Choroid plexus epithelial cell (primary cell): ENCODE measurements around the gene NIM1K.
A peak's percentile ranks its signal among the peaks of the same experiment; 100 is the strongest.

Experiments
- DNase-seq: peaks from one replicate; pipeline ENCODE4 v3.0.0-alpha.2; 2010; ENCODE audit warnings: low read depth
- H3K4me3 ChIP-seq: 2 replicates; pipeline ENCODE4 v1.5.1; 2011; ENCODE audit warnings: low read depth, mild to moderate bottlenecking, control low read depth, low read length, moderate library complexity
- TF ChIP-seq, protein P1 (sequence below): conservative IDR thresholded peaks from 2 replicates; pipeline ENCODE4 v1.5.1; 2011; ENCODE audit warnings: low read depth, mild to moderate bottlenecking, control low read depth, inconsistent platforms, low read length, moderate library complexity

Gene NIM1K

DNA sequence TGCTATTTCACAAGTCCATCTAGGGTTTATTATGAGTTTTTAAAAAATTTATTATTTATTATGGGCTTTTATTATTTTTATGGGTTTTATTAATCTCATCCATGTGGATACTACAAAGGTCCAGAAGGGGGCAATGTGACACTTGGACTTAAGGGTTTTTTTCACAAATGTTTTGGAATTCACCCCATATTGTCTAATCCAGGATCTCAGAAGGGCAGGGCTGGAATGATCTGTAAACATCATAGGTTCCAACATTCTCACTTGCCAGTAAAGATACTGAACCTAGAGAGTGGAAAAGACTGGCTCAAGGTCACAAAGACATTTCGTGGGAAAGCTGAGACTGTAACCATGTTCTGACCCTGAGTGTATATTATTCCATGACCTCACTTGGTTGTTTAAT lies 35.6 kb downstream of the NIM1K start:
- H3K4me3 ChIP-seq = no peak overlapping the region
- DNase-seq = peak; percentile 87
- TF ChIP-seq, protein P1, sequence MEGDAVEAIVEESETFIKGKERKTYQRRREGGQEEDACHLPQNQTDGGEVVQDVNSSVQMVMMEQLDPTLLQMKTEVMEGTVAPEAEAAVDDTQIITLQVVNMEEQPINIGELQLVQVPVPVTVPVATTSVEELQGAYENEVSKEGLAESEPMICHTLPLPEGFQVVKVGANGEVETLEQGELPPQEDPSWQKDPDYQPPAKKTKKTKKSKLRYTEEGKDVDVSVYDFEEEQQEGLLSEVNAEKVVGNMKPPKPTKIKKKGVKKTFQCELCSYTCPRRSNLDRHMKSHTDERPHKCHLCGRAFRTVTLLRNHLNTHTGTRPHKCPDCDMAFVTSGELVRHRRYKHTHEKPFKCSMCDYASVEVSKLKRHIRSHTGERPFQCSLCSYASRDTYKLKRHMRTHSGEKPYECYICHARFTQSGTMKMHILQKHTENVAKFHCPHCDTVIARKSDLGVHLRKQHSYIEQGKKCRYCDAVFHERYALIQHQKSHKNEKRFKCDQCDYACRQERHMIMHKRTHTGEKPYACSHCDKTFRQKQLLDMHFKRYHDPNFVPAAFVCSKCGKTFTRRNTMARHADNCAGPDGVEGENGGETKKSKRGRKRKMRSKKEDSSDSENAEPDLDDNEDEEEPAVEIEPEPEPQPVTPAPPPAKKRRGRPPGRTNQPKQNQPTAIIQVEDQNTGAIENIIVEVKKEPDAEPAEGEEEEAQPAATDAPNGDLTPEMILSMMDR = peak; percentile 62

DNA sequence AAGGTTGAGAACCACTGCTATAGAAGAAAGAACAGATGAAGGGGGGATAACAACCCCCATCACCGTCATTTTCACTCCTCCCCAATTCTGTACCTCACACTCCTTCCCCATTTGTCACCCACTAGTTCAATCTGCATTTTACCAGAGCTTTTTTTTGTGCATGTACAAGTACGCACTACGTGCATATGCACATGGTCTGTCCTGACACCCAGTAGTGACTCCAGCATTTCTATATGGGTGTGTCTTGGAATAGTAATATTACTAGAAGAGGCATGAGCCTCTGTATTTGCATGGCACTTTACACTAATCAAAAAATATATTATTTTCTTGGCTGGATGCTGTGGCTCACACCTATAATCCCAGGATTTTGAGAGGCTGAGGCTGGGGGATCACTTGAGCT lies 38.7 kb downstream of the NIM1K start:
- TF ChIP-seq, protein P1 = no peak
- DNase-seq = no peak
- H3K4me3 ChIP-seq = no peak overlapping the region

DNA sequence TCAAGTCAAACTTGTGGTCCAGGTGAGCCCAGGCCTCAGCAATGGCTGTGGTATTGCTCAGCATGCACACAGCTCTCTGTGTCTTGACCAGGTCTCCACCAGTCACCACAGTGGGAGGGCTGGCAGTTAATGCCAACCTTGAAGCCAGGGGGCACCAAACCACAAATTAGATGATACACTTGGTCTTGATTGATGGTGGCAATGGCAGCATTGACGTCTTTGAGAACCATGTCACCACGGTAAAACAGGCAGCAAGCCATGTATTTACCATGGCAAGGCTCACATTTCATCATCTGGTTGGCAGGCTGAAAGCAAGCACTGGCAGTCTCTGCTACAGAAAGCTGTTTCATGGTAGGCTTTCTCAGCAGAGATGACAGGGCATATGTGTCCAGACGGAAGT lies 40.0 kb downstream of the NIM1K start:
- TF ChIP-seq, protein P1 = peak; percentile 46
- no peak overlapping the region for H3K4me3 ChIP-seq
- peak; percentile 17 for DNase-seq

DNA sequence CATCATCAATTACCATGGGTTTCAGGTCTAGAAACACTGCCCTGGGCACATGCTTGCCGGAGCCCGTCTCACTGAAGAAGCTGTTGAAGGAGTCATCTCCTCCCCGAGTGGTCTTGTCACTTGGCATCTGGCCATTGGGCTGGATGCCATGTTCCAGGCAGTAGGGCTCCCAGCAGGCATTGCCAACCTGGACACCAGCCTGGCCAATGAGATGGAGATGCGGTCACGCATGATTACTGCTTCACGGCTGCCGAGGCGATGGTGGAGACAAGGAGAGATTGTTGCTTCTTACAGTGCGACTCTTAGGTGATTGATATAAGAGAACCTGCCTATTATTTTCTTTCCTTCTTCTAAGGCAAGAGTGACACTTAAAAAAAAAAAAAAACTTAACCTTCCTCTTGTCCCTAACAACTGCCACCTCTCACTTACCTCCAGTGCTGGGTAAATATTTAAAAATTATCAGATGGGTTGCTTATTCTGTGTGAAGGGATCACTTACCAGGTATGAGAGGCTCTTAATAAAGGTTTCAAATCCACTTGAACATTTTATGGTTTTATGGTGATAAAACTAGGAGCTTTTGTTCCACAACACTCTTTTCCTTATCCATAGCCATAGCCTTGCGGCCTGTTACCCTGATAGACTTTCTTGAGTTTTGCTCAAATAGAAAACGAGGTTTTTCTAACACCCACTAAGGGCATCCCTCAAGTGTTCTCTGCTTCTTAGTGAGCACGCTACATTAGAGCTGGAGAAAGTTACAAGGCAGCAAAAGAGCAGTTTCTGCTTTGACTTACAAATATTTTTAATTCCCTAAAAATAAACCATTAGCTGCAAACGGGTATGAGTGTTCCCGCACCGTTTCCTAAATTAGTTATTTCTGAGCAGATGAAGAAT lies 41.2 kb downstream of the NIM1K start:
- DNase-seq = no peak
- TF ChIP-seq, protein P1 = no peak
- no peak overlapping the region for H3K4me3 ChIP-seq

DNA sequence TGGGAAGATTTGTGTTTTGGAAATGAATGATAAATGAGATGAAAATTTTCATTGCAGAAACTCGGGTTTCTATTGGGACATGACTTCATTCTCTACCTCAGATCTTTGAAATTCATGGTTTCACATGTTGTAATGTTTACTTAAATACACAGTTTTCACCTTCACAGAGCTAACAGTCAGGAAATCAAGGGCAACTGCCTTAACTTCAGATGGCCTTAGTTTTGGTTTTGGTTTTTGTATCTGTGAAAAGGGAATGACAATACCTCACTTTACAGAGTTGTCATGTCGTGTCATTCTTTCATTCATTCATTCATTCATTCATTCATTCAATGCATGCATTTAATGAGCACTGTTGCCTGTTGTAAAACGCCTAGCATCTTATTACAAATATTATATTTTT lies 41.9 kb downstream of the NIM1K start:
- H3K4me3 ChIP-seq = no peak overlapping the region
- no peak for DNase-seq
- TF ChIP-seq, protein P1 = no peak

DNA sequence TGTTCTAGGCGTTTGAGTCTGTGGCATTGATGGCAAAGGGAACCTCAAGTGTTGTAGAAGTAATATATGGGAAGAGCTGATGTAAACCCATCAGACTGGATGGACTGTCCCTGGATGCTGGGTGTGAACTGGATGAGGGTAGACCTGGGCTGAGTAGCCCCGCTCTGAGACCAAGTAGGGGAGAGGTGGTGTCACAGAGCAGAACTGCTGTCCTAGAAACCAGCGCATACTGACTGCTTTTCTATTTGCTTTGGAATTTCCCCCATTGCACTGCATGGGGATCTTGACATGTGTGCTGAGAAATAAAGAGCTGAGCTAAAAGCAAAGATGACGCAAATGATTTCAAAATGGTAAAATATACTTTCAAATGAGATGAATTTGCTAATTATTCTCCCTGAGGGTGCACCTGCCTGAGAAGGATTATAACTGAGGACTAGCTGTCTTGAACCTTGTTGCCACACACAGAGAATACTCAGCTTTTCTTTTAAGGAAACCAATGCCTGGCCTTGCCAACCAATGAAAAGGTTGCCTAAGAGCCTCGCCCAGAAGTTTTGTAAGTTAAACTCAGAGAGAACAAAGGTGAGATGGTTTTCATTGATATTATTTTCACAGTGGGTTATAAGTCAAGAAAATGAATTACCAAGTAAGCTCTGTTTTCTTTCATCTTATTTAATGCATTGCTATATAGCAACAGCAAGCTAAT lies 44.8 kb downstream of the NIM1K start:
- H3K4me3 ChIP-seq = no peak overlapping the region
- DNase-seq = no peak
- TF ChIP-seq, protein P1 = no peak
